ENCODE measurements around the gene IFI27L1. TPM values are rescaled to one million over a fixed set of nuclear protein-coding genes. Genes with fewer than 3 reads are reported as not detected.

Gene IFI27L1
- total RNA-seq, 1 experiment from 2014 or later, result 14.7 TPM

DNA sequence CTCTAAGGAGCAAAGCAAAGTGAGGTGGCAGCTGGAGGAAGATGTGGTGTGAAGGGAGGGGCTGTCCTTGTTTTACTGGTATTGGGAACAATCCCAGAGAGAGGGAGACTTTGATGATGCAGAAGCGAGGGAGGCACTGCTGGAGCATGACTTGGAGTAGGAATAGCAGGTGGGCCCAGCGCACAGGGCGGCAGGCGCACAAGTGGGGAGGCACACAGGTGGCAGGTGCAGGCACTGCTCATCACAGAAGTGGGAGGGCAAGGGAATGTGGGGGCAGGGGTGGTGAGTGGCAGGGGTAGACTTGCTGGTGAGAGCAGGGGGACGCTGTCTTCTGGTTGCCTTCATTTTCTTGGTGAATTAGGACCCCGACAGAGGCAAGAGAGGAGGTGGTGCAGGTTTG is 17.9 kb downstream of the IFI27L1 start:
- intact Hi-C loops (cut with micrococcal nuclease; ENCODE audit: unreplicated experiment), result no loop called here
- POLR2A ChIA-PET (ENCODE audit: low non-redundant PET), result no interaction called here
- Histone ChIP-seq H3K4me1 (ENCODE audit: insufficient read depth, low read length, poor library complexity, severe bottlenecking) (no peaks in the 10 kb centered on the region), H3K36me3 (ENCODE audit: insufficient read depth, low read length, poor library complexity, severe bottlenecking) (no peaks in the 10 kb centered on the region), H3K27me3 (replicated peaks; ENCODE audit: insufficient read depth, low read depth, low read length, poor library complexity) (no peaks in the 10 kb centered on the region), H3K27ac (ENCODE audit: low read depth, low read length, poor library complexity, severe bottlenecking) (peak overlapping the region; percentile 50), H3K4me3 (ENCODE audit: low read depth, low read length, poor library complexity, severe bottlenecking) (no peak overlapping the region), H3K9me3 (ENCODE audit: low read depth, low read length, poor library complexity, severe bottlenecking) (no peaks in the 10 kb centered on the region)
- CTCF ChIA-PET, result no interaction called here
- BruUV-seq (replicated peaks), result no TSS peak
- TF ChIP-seq CTCF (conservative IDR thresholded peaks at IDR 0.05; ENCODE audit: low read depth, low read length), result no peak
- TF ChIP-seq EZH2 (IDR thresholded peaks at IDR 0.05; ENCODE audit: borderline replicate concordance, low read depth, low read length, poor library complexity, severe bottlenecking), result no peak
- no peak for DNase-seq (ENCODE audit: low spot score)

DNA sequence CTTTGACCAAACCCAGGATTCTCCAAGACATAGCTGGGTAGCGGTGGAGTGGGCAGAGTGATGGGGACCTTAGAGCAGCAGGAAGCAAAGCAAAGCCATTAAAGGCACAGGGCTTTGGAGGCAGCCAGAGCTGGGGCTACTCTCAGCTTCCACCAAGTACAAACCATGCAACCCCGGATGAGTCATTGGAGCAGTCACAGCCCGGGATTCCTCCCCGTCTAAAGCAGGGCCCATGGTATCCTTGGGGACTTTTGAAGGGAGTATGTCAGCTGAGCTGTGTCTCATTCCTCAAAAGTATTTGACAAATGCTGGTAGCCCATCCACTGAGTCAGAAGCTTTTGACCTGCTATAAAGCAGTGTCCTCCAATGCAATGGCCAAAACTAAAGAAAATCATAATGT is 19.7 kb downstream of the IFI27L1 start:
- H3K4me1 ChIP-seq (ENCODE audit: insufficient read depth, low read length, poor library complexity, severe bottlenecking), result no peaks in the 10 kb centered on the region
- TF ChIP-seq CTCF (conservative IDR thresholded peaks at IDR 0.05; ENCODE audit: low read depth, low read length), result no peak
- TF ChIP-seq EZH2 (IDR thresholded peaks at IDR 0.05; ENCODE audit: borderline replicate concordance, low read depth, low read length, poor library complexity, severe bottlenecking), result no peak
- DNase-seq (ENCODE audit: low spot score), result no peak
- no peak overlapping the region for H3K27ac ChIP-seq (ENCODE audit: low read depth, low read length, poor library complexity, severe bottlenecking)
- intact Hi-C loops (cut with micrococcal nuclease; ENCODE audit: unreplicated experiment), result no loop called here
- H3K36me3 ChIP-seq (ENCODE audit: insufficient read depth, low read length, poor library complexity, severe bottlenecking), result no peaks in the 10 kb centered on the region
- H3K9me3 ChIP-seq (ENCODE audit: low read depth, low read length, poor library complexity, severe bottlenecking), result no peaks in the 10 kb centered on the region
- CTCF ChIA-PET, result no interaction called here
- H3K4me3 ChIP-seq (ENCODE audit: low read depth, low read length, poor library complexity, severe bottlenecking), result no peak overlapping the region
- no TSS peak for BruUV-seq (replicated peaks)
- POLR2A ChIA-PET (ENCODE audit: low non-redundant PET), result no interaction called here
- H3K27me3 ChIP-seq (replicated peaks; ENCODE audit: insufficient read depth, low read depth, low read length, poor library complexity), result no peaks in the 10 kb centered on the region

- Histone ChIP-seq H3K4me3 (ENCODE audit: low read depth, low read length, poor library complexity, severe bottlenecking) (no peak overlapping the region), H3K36me3 (ENCODE audit: insufficient read depth, low read length, poor library complexity, severe bottlenecking) (no peaks in the 10 kb centered on the region), H3K4me1 (ENCODE audit: insufficient read depth, low read length, poor library complexity, severe bottlenecking) (no peaks in the 10 kb centered on the region), H3K27ac (ENCODE audit: low read depth, low read length, poor library complexity, severe bottlenecking) (no peak overlapping the region), H3K9me3 (ENCODE audit: low read depth, low read length, poor library complexity, severe bottlenecking) (no peaks in the 10 kb centered on the region), H3K27me3 (replicated peaks; ENCODE audit: insufficient read depth, low read depth, low read length, poor library complexity) (no peaks in the 10 kb centered on the region)
- no peak for DNase-seq (ENCODE audit: low spot score)
- intact Hi-C loops (cut with micrococcal nuclease; ENCODE audit: unreplicated experiment), result no loop called here
- no TSS peak for BruUV-seq (replicated peaks)
- ChIA-PET CTCF (no interaction called here), POLR2A (ENCODE audit: low non-redundant PET) (no interaction called here)
- TF ChIP-seq EZH2 (IDR thresholded peaks at IDR 0.05; ENCODE audit: borderline replicate concordance, low read depth, low read length, poor library complexity, severe bottlenecking) (no peak), CTCF (conservative IDR thresholded peaks at IDR 0.05; ENCODE audit: low read depth, low read length) (no peak)
Measured at GRCh38 chr14:94101748-94102147, 20.6 kb downstream of the IFI27L1 start.

Data from A673 (cell line).